ENCODE measurements around the gene FBXW7. TPM values are rescaled to one million over a fixed set of nuclear protein-coding genes. Genes with fewer than 3 reads are reported as not detected.

Gene FBXW7, protein sequence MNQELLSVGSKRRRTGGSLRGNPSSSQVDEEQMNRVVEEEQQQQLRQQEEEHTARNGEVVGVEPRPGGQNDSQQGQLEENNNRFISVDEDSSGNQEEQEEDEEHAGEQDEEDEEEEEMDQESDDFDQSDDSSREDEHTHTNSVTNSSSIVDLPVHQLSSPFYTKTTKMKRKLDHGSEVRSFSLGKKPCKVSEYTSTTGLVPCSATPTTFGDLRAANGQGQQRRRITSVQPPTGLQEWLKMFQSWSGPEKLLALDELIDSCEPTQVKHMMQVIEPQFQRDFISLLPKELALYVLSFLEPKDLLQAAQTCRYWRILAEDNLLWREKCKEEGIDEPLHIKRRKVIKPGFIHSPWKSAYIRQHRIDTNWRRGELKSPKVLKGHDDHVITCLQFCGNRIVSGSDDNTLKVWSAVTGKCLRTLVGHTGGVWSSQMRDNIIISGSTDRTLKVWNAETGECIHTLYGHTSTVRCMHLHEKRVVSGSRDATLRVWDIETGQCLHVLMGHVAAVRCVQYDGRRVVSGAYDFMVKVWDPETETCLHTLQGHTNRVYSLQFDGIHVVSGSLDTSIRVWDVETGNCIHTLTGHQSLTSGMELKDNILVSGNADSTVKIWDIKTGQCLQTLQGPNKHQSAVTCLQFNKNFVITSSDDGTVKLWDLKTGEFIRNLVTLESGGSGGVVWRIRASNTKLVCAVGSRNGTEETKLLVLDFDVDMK
- 5.9 to 9.6 TPM (median 7.0 TPM) in 5 replicates for total RNA-seq (2022; extraction: Qiagen RNA extraction; ENCODE audit: low read depth)

GRCh38 chr4:152535903-152536544 is at the start of gene FBXW7:
FBXW7 (minus strand) TSS chr4:152536092; CDS start chr4:152411803, 124,289 bp downstream.

Other genes starting within 250 kb of the FBXW7 start
- gene TMEM154, start 143.9 kb upstream of the FBXW7 start, total RNA-seq (2022; extraction: Qiagen RNA extraction; ENCODE audit: low read depth): 0.02 to 0.18 TPM (median 0.06 TPM) in 5 replicates
- 0.09 to 0.31 TPM (median 0.23 TPM) in 5 replicates for gene TIGD4, start 243.6 kb upstream of the FBXW7 start, total RNA-seq (2022; extraction: Qiagen RNA extraction; ENCODE audit: low read depth)
- 14.2 to 19.0 TPM (median 16.5 TPM) in 5 replicates for gene ARFIP1, start 243.9 kb upstream of the FBXW7 start, total RNA-seq (2022; extraction: Qiagen RNA extraction; ENCODE audit: low read depth)